NCI-H1930 (cell line): ENCODE measurements around the gene PTPRE.

ENCODE experiments used
- DNase-seq, 2 experiments: peaks; one replicate each; lab custom pipeline; 2025; lab: John Stamatoyannopoulos, UW

Gene PTPRE

DNA sequence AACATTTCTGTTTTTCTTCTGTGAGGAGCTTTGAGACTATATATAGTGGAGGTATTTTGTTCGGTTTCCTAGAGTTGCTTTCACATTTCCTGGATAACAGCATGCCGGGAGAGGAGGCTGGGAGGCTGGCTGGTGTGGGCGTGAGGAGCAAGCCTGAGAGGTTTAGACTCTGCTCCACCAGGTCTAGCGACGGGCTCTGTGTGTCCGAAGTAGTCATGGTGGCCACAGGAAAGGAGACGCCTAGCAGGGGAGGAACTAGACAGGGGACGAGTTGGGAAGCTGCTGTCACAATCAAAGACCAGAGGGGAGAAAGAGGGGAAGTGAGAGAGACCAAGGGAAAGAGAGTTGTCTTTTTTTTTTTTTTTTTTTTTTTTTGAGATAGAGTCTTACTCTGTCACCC is 19.6 kb downstream of the PTPRE start:
- no peak for DNase-seq

DNA sequence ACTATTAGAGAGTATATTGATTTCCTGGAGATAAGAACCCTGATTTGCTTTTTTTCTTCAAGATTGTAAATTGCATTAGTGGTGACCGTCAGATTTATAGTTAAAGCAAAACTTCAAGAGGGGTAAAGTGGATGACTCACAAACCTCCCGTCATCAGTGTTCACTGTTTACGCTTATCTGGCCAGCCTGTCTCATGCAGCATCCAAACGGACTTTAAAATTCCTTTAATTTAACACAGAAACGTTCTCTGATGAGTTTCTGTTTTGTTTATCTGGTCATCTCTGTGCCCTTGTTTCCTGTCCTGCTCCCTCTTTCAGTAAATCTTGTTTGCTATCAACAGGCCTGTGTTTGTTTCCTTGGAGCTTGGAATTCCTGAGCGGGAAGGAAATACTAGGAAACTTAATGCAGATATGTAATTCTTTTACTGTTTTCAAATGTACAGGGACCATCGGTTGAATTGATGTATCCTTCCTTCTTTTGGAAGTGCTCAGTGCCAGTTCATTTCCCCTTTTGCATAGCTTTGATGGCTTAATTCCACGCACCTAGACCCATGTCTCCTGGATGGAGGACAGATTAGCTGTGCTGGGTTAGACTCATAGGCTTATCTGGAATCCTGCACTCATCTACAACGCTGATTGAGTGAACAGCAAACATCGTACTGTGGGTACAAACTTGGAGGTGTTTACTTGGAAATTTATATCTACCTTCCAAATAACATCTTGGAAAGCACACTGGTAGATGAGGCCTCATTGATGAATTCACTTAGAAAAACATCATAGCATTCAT is 21.3 kb downstream of the PTPRE start:
- DNase-seq = no peak

DNA sequence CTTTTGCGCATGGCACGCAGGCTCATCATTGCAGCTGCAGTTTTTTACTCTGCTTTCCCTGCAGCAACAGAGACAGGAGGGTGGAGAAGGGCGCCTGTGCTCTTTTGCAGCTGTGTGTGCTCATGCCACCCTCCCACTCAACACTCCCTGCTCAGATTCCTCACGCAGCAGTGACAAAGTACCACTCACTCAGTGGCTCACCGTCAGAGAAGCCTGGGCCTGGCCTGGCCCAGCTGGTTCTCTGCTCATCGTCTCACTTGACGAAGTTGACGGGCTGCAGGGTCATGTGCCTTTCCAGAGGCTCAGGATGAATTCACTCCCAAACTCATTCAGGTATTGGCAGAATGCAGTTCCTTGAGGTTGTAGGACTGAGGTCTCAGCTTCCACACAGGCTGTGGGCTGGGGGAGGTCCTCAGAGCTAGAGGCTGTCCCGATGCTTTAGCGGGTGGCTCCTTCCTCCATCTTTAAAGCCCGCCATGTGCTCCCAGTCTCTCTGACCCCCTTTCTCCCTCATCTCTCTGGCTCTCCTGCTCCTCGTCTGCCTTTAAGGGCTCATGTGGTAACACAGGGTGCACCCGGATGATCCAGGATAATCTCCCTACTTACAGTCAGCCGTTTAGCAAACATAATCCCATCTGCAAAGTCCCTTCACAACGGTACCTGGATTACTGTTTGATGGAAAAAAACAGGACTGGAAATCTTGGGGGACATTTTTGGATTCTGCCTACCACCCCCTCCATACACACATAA is 25.8 kb downstream of the PTPRE start:
- DNase-seq = no peak

- DNase-seq = no peak
Observed at GRCh38 chr10:127933271-127933670, 26.4 kb downstream of the PTPRE start.

GRCh38 chr10:127934383-127934782 is 27.5 kb downstream of the PTPRE start:
- DNase-seq = no peak

DNA sequence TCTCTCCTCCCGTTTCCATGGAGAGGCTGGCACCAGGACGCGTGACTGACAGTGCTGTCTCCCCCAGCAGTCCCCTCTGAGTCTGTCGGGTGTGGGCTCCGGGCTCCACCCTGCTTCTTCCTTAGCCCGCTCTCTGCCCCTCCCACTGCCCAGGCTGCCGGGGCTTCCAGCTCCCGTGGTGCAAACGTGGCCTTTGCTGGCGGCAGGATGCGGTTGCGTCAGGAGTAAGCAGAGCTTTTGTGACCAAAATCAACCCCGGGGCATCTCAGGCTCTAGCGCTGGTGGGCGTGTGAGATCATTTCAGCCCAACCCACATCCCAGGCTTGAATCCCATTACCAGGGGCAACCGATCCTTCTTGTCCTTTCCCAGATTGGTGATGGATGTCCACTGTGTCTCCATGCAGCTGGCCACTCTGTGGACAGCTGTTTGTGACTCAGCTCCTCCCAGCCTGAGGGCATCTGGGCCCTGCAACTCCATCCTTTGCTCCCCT is 28.2 kb downstream of the PTPRE start:
- DNase-seq = no peak

- no peak for DNase-seq
Observed at GRCh38 chr10:127937069-127937468, 30.2 kb downstream of the PTPRE start.

DNA sequence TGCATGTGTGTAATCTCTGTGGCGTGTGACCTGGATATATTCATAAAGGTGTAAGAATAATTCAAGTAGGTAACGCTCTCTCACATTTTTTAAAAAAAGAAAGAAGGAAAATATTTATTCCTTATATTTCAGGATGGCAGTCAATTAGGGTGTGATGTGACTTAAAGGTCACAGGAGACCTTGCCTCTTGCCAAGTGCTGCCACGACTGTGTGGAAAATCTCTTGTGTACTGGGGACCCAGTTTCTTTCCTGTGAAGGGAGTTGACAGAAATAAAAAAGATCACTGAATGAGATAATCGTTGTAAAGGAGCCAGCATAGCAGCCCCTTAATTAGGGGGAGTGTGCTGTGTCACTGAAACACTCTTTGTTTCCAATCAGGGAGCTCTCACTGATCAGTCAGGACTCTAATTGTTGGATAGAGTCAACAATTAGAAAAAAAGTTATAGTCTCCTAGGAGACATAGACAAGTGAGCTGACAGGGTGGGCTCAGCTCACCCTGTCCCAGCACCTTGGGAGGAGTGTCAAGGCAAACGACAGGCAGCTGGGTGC is 31.1 kb downstream of the PTPRE start:
- no peak for DNase-seq

DNA sequence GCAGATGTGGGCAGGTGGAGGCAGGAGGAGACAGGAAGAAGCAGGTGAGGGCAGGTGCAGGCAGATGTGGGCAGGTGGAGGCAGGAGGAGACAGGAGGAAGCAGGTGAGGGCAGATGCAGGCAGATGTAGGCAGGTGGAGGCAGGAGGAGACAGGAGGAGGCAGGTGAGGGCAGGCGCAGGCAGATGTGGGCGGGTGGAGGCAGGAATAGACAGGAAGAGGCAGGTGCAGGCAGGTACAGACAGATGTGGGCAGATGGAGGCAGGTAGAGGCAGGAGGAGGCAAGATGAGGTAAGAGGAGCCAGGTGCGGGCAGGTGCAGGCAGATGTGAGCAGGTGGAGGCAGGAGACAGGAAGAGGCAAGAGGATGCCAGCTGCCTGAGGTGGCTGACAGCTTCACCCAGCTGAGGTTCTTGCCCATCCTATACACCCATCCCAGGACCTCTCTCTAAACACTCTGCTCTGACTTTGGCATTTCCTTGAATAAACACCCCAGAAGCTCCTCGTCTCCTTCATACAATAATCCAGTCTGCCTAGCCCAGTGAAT is 33.0 kb downstream of the PTPRE start:
- no peak for DNase-seq

DNA sequence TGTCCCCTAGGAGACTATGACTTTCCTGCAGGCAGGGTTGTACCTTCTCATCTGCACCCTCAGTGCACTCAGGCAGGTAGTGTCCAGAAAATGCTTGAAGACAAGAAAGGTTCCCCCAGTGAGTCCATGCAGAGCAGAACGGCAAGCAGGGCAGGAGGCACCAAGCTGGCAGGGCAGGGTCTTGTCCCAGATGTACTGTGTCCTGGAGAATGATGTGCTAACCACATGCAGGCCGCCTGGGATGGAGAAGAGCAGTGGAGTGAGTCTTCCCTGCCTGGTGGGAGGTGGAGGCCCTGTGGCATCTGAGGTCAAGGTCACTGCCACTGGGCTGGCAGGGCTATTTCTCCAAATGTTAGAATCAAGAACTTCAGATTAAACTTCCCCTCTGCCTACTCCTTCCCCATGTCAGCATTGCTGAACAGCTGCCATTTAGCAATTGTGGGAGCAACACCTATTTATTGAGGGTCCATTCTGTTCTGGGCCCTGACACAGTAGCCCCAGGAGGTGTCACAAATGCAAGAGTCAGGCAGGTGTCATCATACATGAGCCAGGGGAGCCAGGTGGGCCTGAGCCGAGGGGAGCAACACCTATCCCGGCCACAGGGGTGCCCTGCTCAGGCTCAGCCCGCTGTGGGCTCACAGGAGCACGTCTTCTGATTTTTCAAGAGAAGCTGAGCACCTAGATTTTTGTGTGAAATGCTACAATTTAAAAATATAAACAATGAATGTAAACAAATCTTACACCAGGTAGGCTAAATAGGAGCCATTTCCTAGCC is 34.1 kb downstream of the PTPRE start:
- no peak for DNase-seq

DNA sequence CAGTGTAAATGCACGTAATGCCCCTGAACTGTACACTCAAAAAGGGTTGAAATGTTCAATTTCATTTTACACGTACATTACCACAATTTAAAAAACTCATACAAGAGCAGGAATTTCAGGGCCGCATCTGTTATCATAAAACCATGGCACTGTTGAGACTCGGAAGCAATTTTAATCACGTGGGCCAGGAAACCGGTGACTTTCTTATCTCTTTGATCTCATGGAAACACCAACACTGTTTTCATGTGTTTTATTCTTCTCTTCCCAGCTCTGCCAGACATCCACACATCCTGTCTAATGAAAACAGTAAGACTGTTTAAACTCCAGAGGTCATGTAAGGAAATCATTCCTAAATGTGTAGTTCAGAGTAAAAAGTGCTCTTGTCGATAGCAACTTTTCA is 35.9 kb downstream of the PTPRE start:
- no peak for DNase-seq

- no peak for DNase-seq
Observed at GRCh38 chr10:127943336-127943910, 36.5 kb downstream of the PTPRE start.

DNA sequence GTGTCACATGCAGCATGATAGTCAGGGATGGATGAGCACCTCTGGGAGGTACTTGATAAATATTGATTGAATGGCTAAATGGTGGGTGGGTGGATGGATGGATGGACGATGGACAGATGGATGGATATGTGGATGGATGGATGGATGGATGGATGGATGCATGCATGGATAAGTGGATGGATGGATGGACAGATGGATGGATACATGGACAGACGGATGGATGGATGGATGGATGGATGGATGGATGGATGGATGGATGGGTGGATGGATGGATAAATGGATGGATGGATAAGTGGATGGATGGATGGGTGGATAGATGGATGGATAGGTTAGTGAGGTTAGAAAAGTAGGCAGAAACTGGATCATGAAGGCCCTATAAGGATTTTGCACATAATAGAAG is 37.4 kb downstream of the PTPRE start:
- DNase-seq = no peak

GRCh38 chr10:127945341-127945758 is 38.4 kb downstream of the PTPRE start:
- DNase-seq = no peak

- no peak for DNase-seq
Observed at GRCh38 chr10:127945948-127946711, 39.2 kb downstream of the PTPRE start.

DNA sequence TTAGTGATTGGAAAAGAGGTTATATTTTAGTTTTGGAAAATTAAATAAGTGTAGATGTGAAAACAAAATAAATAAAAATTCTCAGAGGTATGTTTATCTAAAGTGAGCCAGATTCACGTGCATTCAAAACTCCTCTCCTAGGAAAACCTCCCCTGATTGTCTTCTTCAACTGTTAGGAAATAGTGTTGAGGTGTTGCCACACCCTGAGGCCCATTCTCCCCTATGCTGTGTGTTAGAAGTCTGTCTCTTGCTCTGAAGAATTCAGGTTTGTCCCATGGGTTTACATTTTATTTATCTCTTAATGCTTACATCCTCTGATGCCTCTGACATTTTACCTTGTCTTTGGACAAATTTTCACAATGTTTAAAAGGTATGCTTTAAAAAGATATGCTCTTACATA is 40.3 kb downstream of the PTPRE start:
- DNase-seq = no peak

DNA sequence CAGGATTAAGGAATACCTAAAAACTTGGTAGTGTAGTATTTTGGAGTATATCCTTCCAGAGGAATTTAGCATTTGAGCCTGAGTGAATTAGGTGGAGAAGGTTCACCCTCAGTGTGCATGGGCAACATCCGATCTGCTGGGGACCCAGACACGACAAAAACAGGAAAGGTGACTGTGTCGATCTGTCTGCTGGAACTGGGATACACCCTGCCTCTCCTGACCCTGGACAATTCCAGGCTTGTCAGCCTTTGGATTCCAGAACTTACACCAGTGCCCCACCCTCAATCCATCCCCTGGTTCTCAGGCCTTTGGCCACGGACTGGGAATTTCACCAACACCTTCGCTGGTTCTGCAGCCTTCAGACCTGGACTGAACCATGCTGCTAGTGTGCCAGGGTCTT is 41.9 kb downstream of the PTPRE start:
- no peak for DNase-seq

DNA sequence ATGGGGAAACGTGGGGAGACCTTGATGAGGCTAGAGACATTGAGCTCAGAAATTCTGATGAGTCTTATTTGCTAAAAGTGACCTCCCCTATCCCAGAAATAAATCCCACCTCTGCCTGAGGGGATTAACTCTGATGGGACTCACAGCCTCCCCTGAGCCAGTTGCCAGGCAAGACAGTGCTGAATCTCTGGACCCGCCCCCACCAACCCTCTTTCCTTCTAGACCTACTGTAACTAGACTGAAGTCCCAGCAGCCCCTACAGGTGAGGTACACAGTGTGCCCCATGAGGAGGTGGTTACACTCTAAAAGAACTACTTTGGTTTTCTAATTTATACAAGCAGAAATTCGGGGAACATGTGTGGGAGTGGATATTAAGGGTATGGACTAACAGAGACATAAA is 42.9 kb downstream of the PTPRE start:
- no peak for DNase-seq

- DNase-seq = no peak
Observed at GRCh38 chr10:127951861-127952574, 45.1 kb downstream of the PTPRE start.

- no peak for DNase-seq
Observed at GRCh38 chr10:127952575-127952869, 45.6 kb downstream of the PTPRE start.
